Pancreas (tissue), 10 donors: ENCODE results near the gene FRMPD4. TPM values are rescaled to one million over a fixed set of nuclear protein-coding genes. Genes with fewer than 3 reads are reported as not detected.

Source experiments
- ATAC-seq, 4 donors: fragments of 200-7000 bp; cut with Tn5 transposase; one replicate each; pipeline versions ENCODE4 v1.8.0 to v1.9.1; 2020; ENCODE audit warnings: mild to moderate bottlenecking in 4 of 4, moderate library complexity in 4 of 4
- DNase-seq, 6 donors: peaks; one replicate each; pipeline ENCODE4 v3.0.0-alpha.2; 2020
- FAIRE-seq: peaks from 2 replicates; lab custom pipeline; 2012; peaks lifted over from hg19 to GRCh38; lab: Jason Lieb, UNC
- H3K27ac ChIP-seq, 4 donors: fragments of 200-600 bp; sonication (generic); 1 replicate in 3 of 4; 2 replicates in 1 of 4; pipeline versions ENCODE4 v1.5.0 to v1.8.0; 2020
- H3K27me3 ChIP-seq, 4 donors: fragments of 200-600 bp; one replicate each; pipeline ENCODE4 v1.8.0; 2021
- H3K36me3 ChIP-seq, 3 donors: fragments of 200-600 bp; sonication (generic) in 1 of 3; one replicate each; pipeline versions ENCODE4 v1.5.0 to v1.8.0; 2020 to 2021
- H3K4me1 ChIP-seq, 3 donors: fragments of 200-600 bp; one replicate each; pipeline ENCODE4 v1.8.0; 2021
- H3K4me3 ChIP-seq, 4 donors: fragments of 200-600 bp; sonication (generic) in 2 of 4; one replicate each; pipeline versions ENCODE4 v1.5.0 to v1.8.0; 2020 to 2021
- H3K9me3 ChIP-seq, 4 donors: fragments of 200-600 bp; one replicate each; pipeline ENCODE4 v1.8.0; 2021
- whole genome bisulfite sequencing, 2 donors: extraction: QIAGEN DNeasy Blood & Tissue Kit; methylation state at CpG; one replicate each; pipeline ENCODE4 v1.1.7; 2013; 5-methylcytosine and 5-hydroxymethylcytosine counted together
- intact Hi-C, 3 donors: fragments of 100-400 bp; cut with DNase I; formaldehyde crosslinking; loops; one replicate each; pipeline versions ENCODE4 v1.11.1 to v1.14.2; 2022
- polyA plus RNA-seq, 2 donors: library from polyadenylated mRNA; stranded (reverse); fragments of 200-250 nt; gene quantifications; one replicate each; pipeline ENCODE4 v1.2.3, GENCODE V29; 2013
- total RNA-seq, 6 donors: library from RNA; stranded (reverse); fragmentation: NEBNext Ultra II Directional in 4 of 6; extraction: Animal tissue kit (Norgen Biotek cat#: 25700) in 4 of 6; gene quantifications; one replicate each; pipeline versions ENCODE4 v1.2.1 to v1.2.4, GENCODE V29; 2021 to 2023
- TF ChIP-seq, protein P1 (sequence below), 4 donors: fragments of 200-600 bp; sonication (generic) in 3 of 4; IDR thresholded peaks; one replicate each; pipeline versions ENCODE4 v1.5.0 to v1.8.0; 2021; ENCODE audit warnings: antibody characterized with exemption in 4 of 4
- donor health status: healthy with polysubstance abuse.
- donor health status: DM: no; HTN: no; CAD: no; lungs with moderate emphysema.
- donor health status: DM: no; HTN: no; CAD: no.
- donor health status: control.
- donor health status: control.
- donor health status: Bipolar disorder and iron deficiency.
- donor health status: DM: yes; HTN: yes; CAD: no.
- donor health status: DM: no; HTN: no; CAD: no.
- donor health status: DM: no; HTN: no; CAD: no.
- donor health status: DM: yes; HTN: yes; CAD: no.

Gene FRMPD4
- total and polyA plus RNA-seq, 8 donors: 0.03 to 0.23 (median 0.06) TPM; not detected in 1

DNA sequence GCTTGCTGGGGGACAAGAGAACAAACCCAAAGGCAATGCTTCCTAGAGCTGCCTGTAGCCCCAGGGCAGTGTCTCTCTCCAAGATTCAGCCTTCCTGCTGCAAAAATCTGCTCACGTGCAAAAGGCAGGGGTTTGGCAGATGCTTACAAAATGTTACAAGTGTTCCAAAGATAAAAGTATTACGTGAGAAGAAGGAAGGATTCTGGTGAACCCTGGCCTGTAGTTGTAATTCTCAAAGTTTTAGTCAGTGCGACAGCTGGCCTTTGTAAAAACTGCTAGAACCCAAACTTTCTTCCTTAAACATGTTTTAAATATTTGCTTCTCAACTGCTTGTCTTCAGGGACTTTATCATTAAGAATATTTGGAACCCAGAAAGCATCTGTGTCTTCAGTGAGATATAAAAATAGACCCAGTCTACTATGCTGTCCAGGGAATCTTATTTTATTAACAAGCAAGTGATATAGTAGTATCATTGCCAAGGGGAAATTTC lies 232.3 kb downstream of the FRMPD4 start:
- 50 to 54% methylated on average over 3 of the region's 3 CpGs for WGBS, 2 donors
- H3K27me3 ChIP-seq: no peaks in the 10 kb centered on the region
- no peaks in the 10 kb centered on the region for H3K36me3 ChIP-seq
- no peak overlapping the region for H3K27ac ChIP-seq
- TF ChIP-seq, protein P1, sequence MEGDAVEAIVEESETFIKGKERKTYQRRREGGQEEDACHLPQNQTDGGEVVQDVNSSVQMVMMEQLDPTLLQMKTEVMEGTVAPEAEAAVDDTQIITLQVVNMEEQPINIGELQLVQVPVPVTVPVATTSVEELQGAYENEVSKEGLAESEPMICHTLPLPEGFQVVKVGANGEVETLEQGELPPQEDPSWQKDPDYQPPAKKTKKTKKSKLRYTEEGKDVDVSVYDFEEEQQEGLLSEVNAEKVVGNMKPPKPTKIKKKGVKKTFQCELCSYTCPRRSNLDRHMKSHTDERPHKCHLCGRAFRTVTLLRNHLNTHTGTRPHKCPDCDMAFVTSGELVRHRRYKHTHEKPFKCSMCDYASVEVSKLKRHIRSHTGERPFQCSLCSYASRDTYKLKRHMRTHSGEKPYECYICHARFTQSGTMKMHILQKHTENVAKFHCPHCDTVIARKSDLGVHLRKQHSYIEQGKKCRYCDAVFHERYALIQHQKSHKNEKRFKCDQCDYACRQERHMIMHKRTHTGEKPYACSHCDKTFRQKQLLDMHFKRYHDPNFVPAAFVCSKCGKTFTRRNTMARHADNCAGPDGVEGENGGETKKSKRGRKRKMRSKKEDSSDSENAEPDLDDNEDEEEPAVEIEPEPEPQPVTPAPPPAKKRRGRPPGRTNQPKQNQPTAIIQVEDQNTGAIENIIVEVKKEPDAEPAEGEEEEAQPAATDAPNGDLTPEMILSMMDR (IDR thresholded peaks at IDR 0.05): no peak
- ATAC-seq: no peak
- H3K9me3 ChIP-seq: no peaks in the 10 kb centered on the region
- no peak overlapping the region for H3K4me3 ChIP-seq
- intact Hi-C loops: no loop called here
- peak; percentile 51 for FAIRE-seq
- DNase-seq: no peak
- no peaks in the 10 kb centered on the region for H3K4me1 ChIP-seq

DNA sequence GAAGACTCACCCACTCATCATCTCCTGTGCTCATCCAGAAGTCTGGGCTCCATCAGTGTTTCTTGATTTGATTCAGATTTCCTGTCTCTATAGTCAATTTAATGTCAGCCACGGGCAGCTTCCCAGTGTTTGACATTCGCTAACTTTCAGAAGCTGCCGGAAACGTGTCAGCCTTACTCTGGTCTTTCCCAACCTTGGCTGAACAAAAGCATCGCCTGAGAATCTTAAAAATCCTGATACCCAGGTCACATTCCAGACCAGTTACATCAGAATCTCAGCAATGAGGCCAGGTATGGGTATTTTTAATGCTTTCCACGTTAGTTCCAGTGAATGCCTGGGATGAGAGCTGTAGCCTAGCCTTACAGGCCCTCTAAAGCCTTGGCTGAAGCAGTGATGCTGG lies 233.8 kb downstream of the FRMPD4 start:
- 37 to 43% methylated on average over 6 of the region's 6 CpGs for WGBS, 2 donors
- TF ChIP-seq, protein P1 (IDR thresholded peaks at IDR 0.05): no peak
- Histone ChIP-seq H3K36me3 (no peaks in the 10 kb centered on the region), H3K9me3 (no peaks in the 10 kb centered on the region), H3K4me3 (no peak overlapping the region), H3K27ac (no peak overlapping the region), H3K4me1 (no peaks in the 10 kb centered on the region), H3K27me3 (no peaks in the 10 kb centered on the region)
- no peak for FAIRE-seq
- no peak for DNase-seq
- intact Hi-C loops: no loop called here
- no peak for ATAC-seq

DNA sequence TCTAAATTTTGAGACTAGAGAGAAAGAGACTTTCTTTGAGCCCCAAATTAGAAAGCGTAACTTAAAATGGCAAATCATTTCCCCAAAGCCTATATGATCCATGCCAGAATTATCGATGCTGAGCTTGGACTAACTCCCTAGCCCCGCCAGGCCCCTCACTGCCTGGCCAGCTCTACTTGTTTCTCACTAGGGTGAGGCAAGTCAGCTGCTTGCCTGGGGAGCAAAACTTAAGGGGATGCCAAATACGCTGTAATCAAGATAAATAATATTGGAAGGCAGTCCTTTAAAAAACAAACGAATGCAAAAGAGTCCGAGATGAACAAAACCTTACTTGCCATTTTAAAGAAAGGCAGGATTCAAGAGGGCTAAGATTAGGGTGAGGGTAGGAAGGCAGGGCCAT lies 236.0 kb downstream of the FRMPD4 start:
- Histone ChIP-seq H3K27ac (no peak overlapping the region), H3K4me3 (no peak overlapping the region), H3K4me1 (no peaks in the 10 kb centered on the region), H3K27me3 (no peaks in the 10 kb centered on the region), H3K36me3 (no peaks in the 10 kb centered on the region), H3K9me3 (no peaks in the 10 kb centered on the region)
- DNase-seq (no peak), FAIRE-seq (no peak), ATAC-seq (no peak)
- TF ChIP-seq, protein P1 (IDR thresholded peaks at IDR 0.05): no peak
- 70 to 76% methylated on average over 6 of the region's 6 CpGs for WGBS, 2 donors
- intact Hi-C loops: no loop called here

DNA sequence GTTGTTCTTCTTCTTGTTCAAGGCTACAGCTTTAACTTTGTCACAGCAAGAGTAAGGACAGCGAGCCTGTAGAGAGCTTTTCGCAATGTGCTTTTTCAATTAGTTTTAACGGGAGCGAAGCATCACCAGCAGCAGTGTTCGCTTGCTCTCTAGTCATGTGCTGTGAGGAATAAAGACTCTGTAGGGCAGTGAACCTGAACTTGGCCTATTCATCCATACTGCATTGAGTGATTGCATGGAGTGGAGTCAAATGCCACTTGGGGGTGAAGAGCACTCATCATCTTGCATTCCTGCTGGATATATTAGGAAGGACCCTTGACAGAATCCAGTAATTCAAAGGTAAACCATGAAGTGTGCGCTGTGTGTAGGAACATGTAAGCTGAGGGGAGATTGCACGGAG lies 240.0 kb downstream of the FRMPD4 start:
- DNase-seq: no peak
- intact Hi-C loops: no loop called here
- 76 to 79% methylated on average over 7 of the region's 7 CpGs for WGBS, 2 donors
- Histone ChIP-seq H3K27me3 (peaks cover 0 to 14% (median 4%) of the 10 kb centered on the region in 4 donors), H3K4me3 (no peak overlapping the region), H3K36me3 (no peaks in the 10 kb centered on the region), H3K9me3 (no peaks in the 10 kb centered on the region), H3K4me1 (no peaks in the 10 kb centered on the region), H3K27ac (no peak overlapping the region)
- no peak for ATAC-seq
- TF ChIP-seq, protein P1 (IDR thresholded peaks at IDR 0.05): no peak
- FAIRE-seq: no peak

DNA sequence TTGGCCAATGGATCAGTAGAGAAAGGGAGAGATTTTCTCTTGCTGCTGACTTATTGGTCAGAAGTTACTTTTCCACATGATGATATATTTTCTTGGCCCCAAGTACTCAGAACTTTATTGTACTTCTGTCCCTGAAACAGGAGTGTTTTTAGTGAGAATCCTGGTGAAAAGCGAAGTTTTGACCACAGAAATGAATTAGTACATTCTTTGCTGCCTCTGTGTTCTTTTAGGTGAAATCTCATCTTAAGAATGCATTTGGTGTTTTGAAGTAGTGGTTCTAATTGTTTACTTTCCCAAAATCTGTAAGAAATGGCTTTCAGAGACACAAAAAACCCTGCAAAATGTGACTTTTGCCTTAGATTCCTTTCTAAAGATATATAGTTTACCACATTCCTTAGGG lies 240.4 kb downstream of the FRMPD4 start:
- Histone ChIP-seq H3K9me3 (no peaks in the 10 kb centered on the region), H3K4me1 (no peaks in the 10 kb centered on the region), H3K4me3 (no peak overlapping the region), H3K27ac (no peak overlapping the region), H3K36me3 (no peaks in the 10 kb centered on the region), H3K27me3 (peaks cover 0 to 14% (median 4%) of the 10 kb centered on the region in 4 donors)
- intact Hi-C loops: no loop called here
- TF ChIP-seq, protein P1 (IDR thresholded peaks at IDR 0.05): no peak
- DNase-seq (no peak), FAIRE-seq (no peak), ATAC-seq (no peak)
- 51 to 67% methylated on average over 1 of the region's 1 CpG for WGBS, 2 donors
